GM23338 (cell line): Measurements from ENCODE around the gene TXLNG. TPM values are rescaled to one million over a fixed set of nuclear protein-coding genes. Genes with fewer than 3 reads are reported as not detected.

ENCODE experiments used
- ATAC-seq: fragments of 200-7000 bp; cut with Tn5 transposase; 3 replicates; pipeline ENCODE4 v1.9.1; 2020
- DNase-seq: peaks from one replicate; pipeline ENCODE4 v3.0.0-alpha.2; 2015; ENCODE audit warnings: low spot score
- H2AFZ ChIP-seq: fragments of 200-600 bp; sonication (generic); 2 replicates; pipeline ENCODE4 v1.8.0; 2016; ENCODE audit warnings: antibody characterized with exemption, mild to moderate bottlenecking, moderate library complexity
- H3F3A ChIP-seq: fragments of 200-600 bp; sonication (generic); replicated peaks from 2 replicates; pipeline ENCODE4 v1.8.0; 2017; ENCODE audit warnings: antibody characterized with exemption, mixed run types, low read depth
- H3K27ac ChIP-seq: fragments of 200-600 bp; sonication (generic); 2 replicates; pipeline ENCODE4 v1.6.1; 2016; ENCODE audit warnings: low read depth
- H3K27me3 ChIP-seq: fragments of 200-600 bp; sonication (generic); 2 replicates; pipeline ENCODE4 v1.8.0; 2016; ENCODE audit warnings: mild to moderate bottlenecking, mixed run types, moderate library complexity; ENCODE audit not compliant: insufficient read depth
- H3K36me3 ChIP-seq: fragments of 200-600 bp; sonication (generic); 2 replicates; pipeline ENCODE4 v1.8.0; 2016; ENCODE audit warnings: mild to moderate bottlenecking; ENCODE audit not compliant: insufficient read depth
- H3K4me1 ChIP-seq: fragments of 200-600 bp; sonication (generic); 2 replicates; pipeline ENCODE4 v1.8.0; 2016; ENCODE audit warnings: mild to moderate bottlenecking, moderate library complexity; ENCODE audit not compliant: insufficient read depth
- H3K4me2 ChIP-seq: fragments of 200-600 bp; sonication (generic); 2 replicates; pipeline ENCODE4 v1.7.1; 2017; ENCODE audit warnings: mixed run types
- H3K4me3 ChIP-seq: fragments of 200-600 bp; sonication (generic); 2 replicates; pipeline ENCODE4 v1.6.1; 2016; ENCODE audit warnings: mixed run types
- H3K79me2 ChIP-seq: fragments of 200-600 bp; sonication (generic); replicated peaks from 2 replicates; pipeline ENCODE4 v1.8.0; 2017; ENCODE audit warnings: mild to moderate bottlenecking; ENCODE audit not compliant: insufficient read depth
- H3K9me2 ChIP-seq: fragments of 200-600 bp; sonication (generic); 2 replicates; pipeline ENCODE4 v1.8.0; 2017; ENCODE audit not compliant: insufficient read depth
- H4K20me1 ChIP-seq: fragments of 200-600 bp; sonication (generic); replicated peaks from 2 replicates; pipeline ENCODE4 v1.8.0; 2017; ENCODE audit warnings: mild to moderate bottlenecking; ENCODE audit not compliant: insufficient read depth
- H3K27ac Mint-ChIP-seq: 2 replicates; pipeline ENCODE4 v1.8.0; 2020; ENCODE audit warnings: inconsistent platforms, mild to moderate bottlenecking, moderate library complexity, mixed read lengths
- H3K27me3 Mint-ChIP-seq: 3 replicates; pipeline ENCODE4 v1.8.0; 2022; ENCODE audit warnings: low read depth, mild to moderate bottlenecking, moderate library complexity, mixed read lengths, inconsistent platforms; ENCODE audit not compliant: insufficient read depth, poor library complexity
- H3K36me3 Mint-ChIP-seq: 3 replicates; pipeline ENCODE4 v1.8.0; 2021; ENCODE audit warnings: low read depth, mild to moderate bottlenecking, inconsistent platforms, moderate library complexity, mixed read lengths
- H3K4me1 Mint-ChIP-seq: 3 replicates; pipeline ENCODE4 v1.8.0; 2020; ENCODE audit warnings: mild to moderate bottlenecking, inconsistent platforms, mixed read lengths
- H3K4me3 Mint-ChIP-seq: 3 replicates; pipeline ENCODE4 v1.8.0; 2021; ENCODE audit warnings: moderate library complexity, mild to moderate bottlenecking, inconsistent platforms, mixed read lengths
- H3K9me3 Mint-ChIP-seq: 3 replicates; pipeline ENCODE4 v1.8.0; 2020; ENCODE audit warnings: moderate library complexity, mild to moderate bottlenecking, inconsistent platforms, mixed read lengths
- CREB1 ChIP-seq: fragments of 250-450 bp; sonication (Bioruptor Pico); IDR thresholded peaks from 2 replicates; pipeline ENCODE4 v1.5.0; 2020; ENCODE audit warnings: low read depth, mild to moderate bottlenecking, moderate library complexity
- JUNB ChIP-seq: IDR thresholded peaks from one replicate; pipeline ENCODE4 v1.6.1; 2016; ENCODE audit warnings: antibody characterized with exemption; ENCODE audit not compliant: unreplicated experiment
- NANOG ChIP-seq: IDR thresholded peaks from 2 replicates; pipeline ENCODE4 v1.6.1; 2016; ENCODE audit warnings: antibody characterized with exemption, borderline replicate concordance
- STAT1 ChIP-seq: IDR thresholded peaks from one replicate; pipeline ENCODE4 v1.6.1; 2016; ENCODE audit warnings: antibody characterized with exemption; ENCODE audit not compliant: unreplicated experiment
- ZNF331 ChIP-seq: fragments of 250-450 bp; sonication (Bioruptor Pico); IDR thresholded peaks from 2 replicates; pipeline ENCODE4 v1.5.0; 2020; ENCODE audit warnings: low read depth, mild to moderate bottlenecking, moderate library complexity
- polyA plus RNA-seq: library from polyadenylated mRNA; unstranded; fragments of >200 nt; fragmentation: Nextera tagmentation; extraction: Ambion mirVana; gene quantifications from 2 replicates; pipeline ENCODE4 v1.2.1, GENCODE V29; 2016
- total RNA-seq: library from RNA; depleted of rRNA; stranded (reverse); fragments of >200 nt; shearing (Covaris generic); gene quantifications from 2 replicates; pipeline ENCODE4 v1.2.3, GENCODE V29; 2014
- TF ChIP-seq, protein P1 (sequence below): IDR thresholded peaks from one replicate; pipeline ENCODE4 v1.6.1; 2018; ENCODE audit warnings: antibody characterized with exemption; ENCODE audit not compliant: unreplicated experiment
- TF ChIP-seq, protein P2 (sequence below): IDR thresholded peaks from 2 replicates; pipeline ENCODE4 v1.6.1; 2016; ENCODE audit warnings: antibody characterized with exemption
- TF ChIP-seq, protein P3 (sequence below), 2 experiments: fragments of 200-600 bp in 1 of 2; sonication (generic) in 1 of 2; conservative IDR thresholded peaks; 2 replicates each; pipeline versions ENCODE4 v1.5.1 to v1.6.1; 2016 to 2017; ENCODE audit warnings: antibody characterized with exemption in 2 of 2, low read depth in 2 of 2, mild to moderate bottlenecking in 2 of 2, moderate library complexity in 1 of 2

Gene TXLNG
- total and polyA plus RNA-seq, 2 experiments from 2014 or later, result 45.3 to 48.4 TPM

DNA sequence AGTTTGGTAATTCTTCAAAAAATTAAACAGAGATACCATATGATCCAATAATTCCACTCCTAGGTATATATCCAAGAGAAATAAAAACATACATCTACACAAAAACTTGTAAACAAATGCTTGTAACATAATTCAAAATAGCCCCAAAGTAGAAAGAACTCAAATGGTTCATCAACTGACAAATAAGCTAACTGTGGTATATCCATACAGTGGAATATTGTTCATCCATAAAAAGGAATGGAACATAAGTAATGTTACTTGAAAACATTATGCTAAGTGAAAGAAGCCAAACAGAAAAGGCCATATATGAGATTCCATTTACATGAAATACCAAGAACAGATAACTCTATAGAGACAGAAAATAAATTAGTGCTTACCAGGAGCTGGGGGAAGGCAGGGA is 70.5 kb downstream of the TXLNG start (continued):
- TF ChIP-seq, protein P1, sequence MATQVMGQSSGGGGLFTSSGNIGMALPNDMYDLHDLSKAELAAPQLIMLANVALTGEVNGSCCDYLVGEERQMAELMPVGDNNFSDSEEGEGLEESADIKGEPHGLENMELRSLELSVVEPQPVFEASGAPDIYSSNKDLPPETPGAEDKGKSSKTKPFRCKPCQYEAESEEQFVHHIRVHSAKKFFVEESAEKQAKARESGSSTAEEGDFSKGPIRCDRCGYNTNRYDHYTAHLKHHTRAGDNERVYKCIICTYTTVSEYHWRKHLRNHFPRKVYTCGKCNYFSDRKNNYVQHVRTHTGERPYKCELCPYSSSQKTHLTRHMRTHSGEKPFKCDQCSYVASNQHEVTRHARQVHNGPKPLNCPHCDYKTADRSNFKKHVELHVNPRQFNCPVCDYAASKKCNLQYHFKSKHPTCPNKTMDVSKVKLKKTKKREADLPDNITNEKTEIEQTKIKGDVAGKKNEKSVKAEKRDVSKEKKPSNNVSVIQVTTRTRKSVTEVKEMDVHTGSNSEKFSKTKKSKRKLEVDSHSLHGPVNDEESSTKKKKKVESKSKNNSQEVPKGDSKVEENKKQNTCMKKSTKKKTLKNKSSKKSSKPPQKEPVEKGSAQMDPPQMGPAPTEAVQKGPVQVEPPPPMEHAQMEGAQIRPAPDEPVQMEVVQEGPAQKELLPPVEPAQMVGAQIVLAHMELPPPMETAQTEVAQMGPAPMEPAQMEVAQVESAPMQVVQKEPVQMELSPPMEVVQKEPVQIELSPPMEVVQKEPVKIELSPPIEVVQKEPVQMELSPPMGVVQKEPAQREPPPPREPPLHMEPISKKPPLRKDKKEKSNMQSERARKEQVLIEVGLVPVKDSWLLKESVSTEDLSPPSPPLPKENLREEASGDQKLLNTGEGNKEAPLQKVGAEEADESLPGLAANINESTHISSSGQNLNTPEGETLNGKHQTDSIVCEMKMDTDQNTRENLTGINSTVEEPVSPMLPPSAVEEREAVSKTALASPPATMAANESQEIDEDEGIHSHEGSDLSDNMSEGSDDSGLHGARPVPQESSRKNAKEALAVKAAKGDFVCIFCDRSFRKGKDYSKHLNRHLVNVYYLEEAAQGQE, result no peak
- TF ChIP-seq JUNB (no peak), NANOG (no peak), CREB1 (CRISPR knock-in tag) (no peak), STAT1 (no peak), ZNF331 (no peak)
- TF ChIP-seq, protein P2, sequence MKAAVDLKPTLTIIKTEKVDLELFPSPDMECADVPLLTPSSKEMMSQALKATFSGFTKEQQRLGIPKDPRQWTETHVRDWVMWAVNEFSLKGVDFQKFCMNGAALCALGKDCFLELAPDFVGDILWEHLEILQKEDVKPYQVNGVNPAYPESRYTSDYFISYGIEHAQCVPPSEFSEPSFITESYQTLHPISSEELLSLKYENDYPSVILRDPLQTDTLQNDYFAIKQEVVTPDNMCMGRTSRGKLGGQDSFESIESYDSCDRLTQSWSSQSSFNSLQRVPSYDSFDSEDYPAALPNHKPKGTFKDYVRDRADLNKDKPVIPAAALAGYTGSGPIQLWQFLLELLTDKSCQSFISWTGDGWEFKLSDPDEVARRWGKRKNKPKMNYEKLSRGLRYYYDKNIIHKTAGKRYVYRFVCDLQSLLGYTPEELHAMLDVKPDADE, result no peak
- TF ChIP-seq, protein P3, sequence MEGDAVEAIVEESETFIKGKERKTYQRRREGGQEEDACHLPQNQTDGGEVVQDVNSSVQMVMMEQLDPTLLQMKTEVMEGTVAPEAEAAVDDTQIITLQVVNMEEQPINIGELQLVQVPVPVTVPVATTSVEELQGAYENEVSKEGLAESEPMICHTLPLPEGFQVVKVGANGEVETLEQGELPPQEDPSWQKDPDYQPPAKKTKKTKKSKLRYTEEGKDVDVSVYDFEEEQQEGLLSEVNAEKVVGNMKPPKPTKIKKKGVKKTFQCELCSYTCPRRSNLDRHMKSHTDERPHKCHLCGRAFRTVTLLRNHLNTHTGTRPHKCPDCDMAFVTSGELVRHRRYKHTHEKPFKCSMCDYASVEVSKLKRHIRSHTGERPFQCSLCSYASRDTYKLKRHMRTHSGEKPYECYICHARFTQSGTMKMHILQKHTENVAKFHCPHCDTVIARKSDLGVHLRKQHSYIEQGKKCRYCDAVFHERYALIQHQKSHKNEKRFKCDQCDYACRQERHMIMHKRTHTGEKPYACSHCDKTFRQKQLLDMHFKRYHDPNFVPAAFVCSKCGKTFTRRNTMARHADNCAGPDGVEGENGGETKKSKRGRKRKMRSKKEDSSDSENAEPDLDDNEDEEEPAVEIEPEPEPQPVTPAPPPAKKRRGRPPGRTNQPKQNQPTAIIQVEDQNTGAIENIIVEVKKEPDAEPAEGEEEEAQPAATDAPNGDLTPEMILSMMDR (conservative IDR thresholded peaks at IDR 0.05; ENCODE audit: low read depth in 2 of 2), result no peak

DNA sequence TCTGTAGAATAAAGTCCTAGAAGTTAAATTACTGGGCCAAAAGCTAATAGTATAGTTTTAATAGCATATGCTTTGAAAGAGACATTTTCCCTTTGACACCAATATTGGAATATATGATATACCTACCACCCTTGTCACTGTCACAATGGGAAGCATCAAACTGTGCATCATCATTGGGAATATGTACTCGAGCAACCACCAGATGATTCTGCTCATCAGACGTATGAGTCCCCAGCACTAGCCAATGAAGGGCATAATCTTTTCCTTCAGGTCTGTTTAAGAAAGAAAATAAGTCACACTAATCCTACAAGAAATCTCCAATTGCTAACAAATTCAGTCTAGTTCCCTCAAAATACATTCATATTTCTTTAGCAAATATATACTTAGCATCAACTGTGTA is 76.6 kb downstream of the TXLNG start:
- Histone ChIP-seq H3K36me3 (peaks cover 26% of the 10 kb centered on the region), H3K27me3 (no peaks in the 10 kb centered on the region), H3K9me2 (no peaks in the 10 kb centered on the region), H2AFZ (no peak overlapping the region), H3K4me1 (no peaks in the 10 kb centered on the region; the same call in 1 of the 2 replicates), H3K4me2 (no peak overlapping the region), H3F3A (no peaks in the 10 kb centered on the region), H3K4me3 (no peak overlapping the region), H3K27ac (no peak overlapping the region), H4K20me1 (peaks cover 21% of the 10 kb centered on the region), H3K79me2 (peaks cover 96% of the 10 kb centered on the region)
- TF ChIP-seq, protein P1, result no peak
- Mint-ChIP-seq H3K27me3 (no peaks in the 10 kb centered on the region), H3K9me3 (no peaks in the 10 kb centered on the region), H3K4me1 (peaks cover 2% of the 10 kb centered on the region; the same call in 2 of the 3 replicates), H3K27ac (no peak overlapping the region), H3K36me3 (peaks cover 73% of the 10 kb centered on the region), H3K4me3 (no peak overlapping the region)
- no peak for DNase-seq
- ATAC-seq, result no peak
